ENCODE measurements around the gene ADD1. TPM values are rescaled to one million over a fixed set of nuclear protein-coding genes. Genes with fewer than 3 reads are reported as not detected.

The ADD1 gene
- total RNA-seq, 1 experiment from 2014 or later, result 121 TPM

- DNase-seq (ENCODE audit: low spot score), result no peak
- in situ Hi-C loops (cut with HindIII; ENCODE audit: low sequenced_read_pairs), result no loop called here
Observed at GRCh38 chr4:2871466-2871865, 27.8 kb downstream of the ADD1 start.

DNA sequence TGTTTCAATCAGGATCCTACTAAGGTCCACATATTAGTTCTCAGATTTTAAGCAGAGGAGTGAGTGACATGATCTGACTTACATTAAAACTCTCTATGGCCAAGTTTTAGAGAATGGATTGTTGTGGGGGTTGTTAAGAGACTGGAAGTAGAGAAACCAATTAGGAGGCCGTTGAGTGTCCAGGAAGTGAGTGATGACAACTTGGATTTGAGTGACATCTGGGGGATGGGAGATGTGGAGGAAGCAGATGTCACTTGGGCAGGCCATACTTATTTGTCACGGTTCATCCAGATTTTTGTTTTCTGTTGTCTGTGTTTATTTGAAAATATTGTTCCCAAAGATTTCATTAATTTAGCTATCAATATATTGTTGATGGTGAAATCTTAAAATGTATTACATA lies 28.3 kb downstream of the ADD1 start:
- no peak for DNase-seq (ENCODE audit: low spot score)
- in situ Hi-C loops (cut with HindIII; ENCODE audit: low sequenced_read_pairs), result no loop called here

DNA sequence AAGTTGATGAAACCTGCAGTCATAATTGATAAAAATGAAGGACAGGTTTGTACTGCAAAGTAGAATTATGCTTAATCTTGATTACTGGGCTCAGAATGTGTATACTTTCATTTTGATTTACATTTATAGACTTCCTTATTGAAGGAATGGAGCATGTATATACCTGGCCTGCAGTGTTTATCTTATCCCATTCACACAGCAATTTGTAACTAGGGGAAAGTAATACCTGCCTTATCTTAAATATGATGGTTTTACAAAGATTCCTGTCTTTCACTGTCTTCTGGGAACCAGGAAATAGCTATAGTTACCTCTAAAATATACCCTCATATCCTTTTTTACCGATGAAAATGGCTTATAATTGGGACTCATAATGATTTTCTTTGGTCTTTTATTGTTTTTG lies 29.7 kb downstream of the ADD1 start:
- DNase-seq (ENCODE audit: low spot score), result no peak
- in situ Hi-C loops (cut with HindIII; ENCODE audit: low sequenced_read_pairs), result no loop called here

- no peak for DNase-seq (ENCODE audit: low spot score)
- in situ Hi-C loops (cut with HindIII; ENCODE audit: low sequenced_read_pairs), result no loop called here
Observed at GRCh38 chr4:2874861-2875260, 31.2 kb downstream of the ADD1 start.

DNA sequence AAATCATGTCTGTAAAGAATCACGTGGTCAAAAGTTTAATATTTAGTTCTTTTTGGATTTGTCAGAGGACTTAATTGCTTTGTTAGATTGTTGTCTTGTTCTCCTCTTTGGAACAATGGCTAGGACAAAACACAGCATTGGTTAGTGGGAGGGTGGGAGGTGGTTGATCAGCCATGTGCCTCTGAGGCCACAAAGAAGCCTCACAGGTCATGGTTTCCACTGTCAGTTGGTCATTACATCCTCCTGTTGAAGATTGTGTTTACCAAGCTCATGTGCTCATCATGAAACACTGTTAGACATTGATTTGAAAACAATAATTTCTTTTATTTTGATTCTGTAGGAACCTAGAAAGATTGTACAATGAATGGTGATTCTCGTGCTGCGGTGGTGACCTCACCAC lies 31.9 kb downstream of the ADD1 start:
- in situ Hi-C loops (cut with HindIII; ENCODE audit: low sequenced_read_pairs), result no loop called here
- DNase-seq (ENCODE audit: low spot score), result no peak

GRCh38 chr4:2878346-2878745 lies 34.7 kb downstream of the ADD1 start:
- DNase-seq (ENCODE audit: low spot score), result no peak
- in situ Hi-C loops (cut with HindIII; ENCODE audit: low sequenced_read_pairs), result no loop called here

- in situ Hi-C loops (cut with HindIII; ENCODE audit: low sequenced_read_pairs), result no loop called here
- DNase-seq (ENCODE audit: low spot score), result no peak
Observed at GRCh38 chr4:2879026-2879425, 35.4 kb downstream of the ADD1 start.

- in situ Hi-C loops (cut with HindIII; ENCODE audit: low sequenced_read_pairs), result no loop called here
- DNase-seq (ENCODE audit: low spot score), result no peak
Observed at GRCh38 chr4:2881431-2881830, 37.8 kb downstream of the ADD1 start.

DNA sequence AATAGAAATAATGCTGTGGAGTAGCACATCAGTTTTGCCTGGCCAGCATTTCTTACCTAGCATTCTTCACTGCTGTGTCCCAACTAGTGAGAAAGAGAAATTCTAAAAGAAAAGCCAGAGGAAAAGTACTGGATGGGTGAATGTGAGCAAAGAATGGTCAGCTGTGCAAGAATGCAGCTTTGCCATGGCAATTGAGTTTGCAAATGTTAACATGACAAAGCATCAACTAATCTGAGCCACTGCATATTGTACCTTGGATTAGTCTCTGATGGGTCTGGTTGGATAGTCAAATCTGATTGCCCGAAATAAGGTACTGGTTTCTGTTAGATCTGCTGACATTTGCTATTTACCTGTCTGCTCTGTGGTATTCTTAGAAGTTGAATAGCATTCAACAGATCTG lies 38.7 kb downstream of the ADD1 start:
- no peak for DNase-seq (ENCODE audit: low spot score)
- in situ Hi-C loops (cut with HindIII; ENCODE audit: low sequenced_read_pairs), result no loop called here

- in situ Hi-C loops (cut with HindIII; ENCODE audit: low sequenced_read_pairs), result no loop called here
- DNase-seq (ENCODE audit: low spot score), result peak; percentile 64
Observed at GRCh38 chr4:2886161-2886560, 42.5 kb downstream of the ADD1 start.

- in situ Hi-C loops (cut with HindIII; ENCODE audit: low sequenced_read_pairs), result no loop called here
- no peak for DNase-seq (ENCODE audit: low spot score)
Observed at GRCh38 chr4:2886622-2887021, 43.0 kb downstream of the ADD1 start.

GRCh38 chr4:2887343-2887742 lies 43.7 kb downstream of the ADD1 start:
- DNase-seq (ENCODE audit: low spot score), result no peak
- in situ Hi-C loops (cut with HindIII; ENCODE audit: low sequenced_read_pairs), result no loop called here

GRCh38 chr4:2888886-2889285 lies 45.2 kb downstream of the ADD1 start:
- DNase-seq (ENCODE audit: low spot score), result no peak
- in situ Hi-C loops (cut with HindIII; ENCODE audit: low sequenced_read_pairs), result no loop called here

- in situ Hi-C loops (cut with HindIII; ENCODE audit: low sequenced_read_pairs), result no loop called here
- DNase-seq (ENCODE audit: low spot score), result no peak
Observed at GRCh38 chr4:2891294-2891693, 47.6 kb downstream of the ADD1 start.

- in situ Hi-C loops (cut with HindIII; ENCODE audit: low sequenced_read_pairs), result no loop called here
Observed at GRCh38 chr4:2893772-2894171, 50.1 kb downstream of the ADD1 start.

GRCh38 chr4:2898001-2898400 lies 54.4 kb downstream of the ADD1 start:
- in situ Hi-C loops (cut with HindIII; ENCODE audit: low sequenced_read_pairs), result no loop called here
- DNase-seq (ENCODE audit: low spot score), result no peak

More at GRCh38 chr4:2893772-2894171, 50.1 kb downstream of the ADD1 start:
- DNase-seq (ENCODE audit: low spot score), result peak; percentile 32

DNA sequence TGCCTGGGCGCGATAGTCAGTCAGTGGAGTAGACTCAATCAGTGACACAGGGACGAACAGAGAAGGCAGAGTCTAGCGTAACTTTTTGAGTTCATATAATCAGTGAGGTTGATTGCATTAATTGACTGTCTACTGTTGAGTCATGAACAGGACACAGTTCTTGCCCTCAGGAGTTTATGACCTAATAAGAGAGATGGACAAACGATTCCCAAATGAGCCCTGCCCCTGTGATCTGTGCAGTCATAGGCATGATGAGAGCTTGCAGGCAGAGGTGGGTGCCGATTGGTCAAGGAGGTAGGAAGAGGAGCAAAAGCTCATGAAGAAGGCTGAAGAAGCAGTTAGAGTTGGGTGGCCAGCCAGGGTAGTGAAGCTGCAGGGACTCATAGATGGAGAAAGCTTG lies 57.1 kb downstream of the ADD1 start:
- in situ Hi-C loops (cut with HindIII; ENCODE audit: low sequenced_read_pairs), result no loop called here
- no peak for DNase-seq (ENCODE audit: low spot score)

GRCh38 chr4:2901186-2901585 lies 57.5 kb downstream of the ADD1 start:
- DNase-seq (ENCODE audit: low spot score), result no peak
- in situ Hi-C loops (cut with HindIII; ENCODE audit: low sequenced_read_pairs), result no loop called here

DNA sequence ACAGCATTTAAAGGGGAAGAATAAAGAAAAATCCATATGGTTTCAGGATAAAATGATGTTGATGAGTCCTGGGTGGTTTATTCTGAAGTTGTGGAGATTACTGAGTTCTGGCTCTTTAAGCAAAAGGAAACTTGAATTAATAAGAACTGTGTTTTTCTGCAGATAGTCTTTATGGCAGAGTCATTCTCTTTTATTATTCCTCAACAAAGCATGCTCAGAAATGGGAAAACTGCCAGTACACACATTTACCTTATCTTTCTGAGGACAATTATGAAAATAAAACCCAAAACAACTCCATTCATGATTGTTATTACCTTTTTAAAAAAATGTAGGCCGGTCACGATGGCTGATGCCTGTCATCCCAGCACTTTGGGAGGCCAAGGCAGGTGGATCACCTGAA lies 58.5 kb downstream of the ADD1 start:
- DNase-seq (ENCODE audit: low spot score), result no peak
- in situ Hi-C loops (cut with HindIII; ENCODE audit: low sequenced_read_pairs), result no loop called here

- in situ Hi-C loops (cut with HindIII; ENCODE audit: low sequenced_read_pairs), result no loop called here
- no peak for DNase-seq (ENCODE audit: low spot score)
Observed at GRCh38 chr4:2905544-2905943, 61.9 kb downstream of the ADD1 start.

- in situ Hi-C loops (cut with HindIII; ENCODE audit: low sequenced_read_pairs), result no loop called here
- no peak for DNase-seq (ENCODE audit: low spot score)
Observed at GRCh38 chr4:2906218-2906617, 62.6 kb downstream of the ADD1 start.

DNA sequence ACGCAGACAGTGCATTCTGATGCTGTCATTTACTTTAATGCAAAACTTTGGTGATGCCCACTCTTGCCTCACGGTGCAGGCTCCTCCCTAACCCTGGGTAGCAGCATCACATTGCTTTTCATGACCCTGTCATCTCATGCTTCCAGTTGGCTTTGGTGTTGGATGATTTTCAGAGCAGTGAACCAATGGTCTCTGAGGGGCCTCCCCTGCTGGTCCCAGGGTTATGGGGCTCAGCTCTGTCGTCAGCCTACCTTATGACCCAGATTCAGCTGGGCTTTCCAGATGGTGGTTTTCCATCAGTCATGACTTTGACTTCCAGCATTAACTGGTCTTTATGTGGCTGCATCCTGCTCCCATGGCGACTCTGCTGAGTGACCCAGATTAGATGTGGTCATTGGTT lies 63.6 kb downstream of the ADD1 start:
- in situ Hi-C loops (cut with HindIII; ENCODE audit: low sequenced_read_pairs), result no loop called here
- DNase-seq (ENCODE audit: low spot score), result no peak
